Adrenal gland (tissue), 12 donors: ENCODE results near the gene PRSS33. TPM values are rescaled to one million over a fixed set of nuclear protein-coding genes. Genes with fewer than 3 reads are reported as not detected.

Source experiments
- DNase-seq, 7 donors: peaks; one replicate each; pipeline ENCODE4 v3.0.0-alpha.2; 2019 to 2020
- H3K27ac ChIP-seq, 5 donors: fragments of 200-600 bp; sonication (generic) in 4 of 5; 1 replicate in 3 of 5; 2 replicates in 2 of 5; pipeline versions ENCODE4 v1.5.1 to v1.8.0; 2016 to 2020; ENCODE audit warnings: mild to moderate bottlenecking in 1 of 5
- H3K27me3 ChIP-seq: fragments of 200-600 bp; 2 replicates; pipeline ENCODE4 v1.8.0; 2021
- H3K36me3 ChIP-seq, 2 donors: fragments of 200-600 bp; replicated peaks in 1 of 2; 1 replicate in 1 of 2; 2 replicates in 1 of 2; pipeline versions ENCODE4 v1.5.1 to v1.8.0; 2018 to 2022
- H3K4me1 ChIP-seq, 2 donors: fragments of 200-600 bp; replicated peaks in 1 of 2; 1 replicate in 1 of 2; 2 replicates in 1 of 2; pipeline versions ENCODE4 v1.5.1 to v1.8.0; 2018 to 2021
- H3K4me3 ChIP-seq, 4 donors: fragments of 200-600 bp; sonication (generic) in 3 of 4; one replicate each; pipeline ENCODE4 v1.5.1; 2016 to 2018
- H3K9me3 ChIP-seq, 3 donors: fragments of 200-600 bp; sonication (generic) in 1 of 3; replicated peaks in 1 of 3; 1 replicate in 2 of 3; 2 replicates in 1 of 3; pipeline versions ENCODE4 v1.5.1 to v1.8.0; 2016 to 2021
- POLR2A ChIP-seq, 2 donors: fragments of 450-650 bp; IDR thresholded peaks; one replicate each; pipeline ENCODE4 v1.6.1; 2017; ENCODE audit warnings: antibody characterized with exemption in 2 of 2, mild to moderate bottlenecking in 2 of 2, moderate library complexity in 1 of 2
- WGBS, 4 donors: extraction: QIAGEN DNeasy Blood & Tissue Kit in 2 of 4; methylation state at CpG; one replicate each; pipeline versions ENCODE4 v1.1.5 to v1.1.7; 2013 to 2017; 5-methylcytosine and 5-hydroxymethylcytosine counted together
- intact Hi-C, 2 donors: fragments of 100-400 bp; cut with DNase I; formaldehyde crosslinking; loops; one replicate each; pipeline versions ENCODE4 v1.14.1 to v1.15.0; 2022 to 2023
- polyA plus RNA-seq, 3 donors: library from polyadenylated mRNA; stranded (reverse); fragments of 200-250 nt in 2 of 3; fragments of 350-450 nt in 1 of 3; fragmentation: Illumina TruSeq in 1 of 3; extraction: RNeasy Lipid Tissue Mini Kit (QIAGEN cat#74804) in 1 of 3; gene quantifications; one replicate each; pipeline ENCODE4 v1.2.3, GENCODE V29; 2013 to 2014
- total RNA-seq, 9 donors: library from RNA; depleted of rRNA in 4 of 9; stranded (reverse); fragments of >200 nt in 4 of 9; fragments of 120-200 nt in 1 of 9; fragmentation: NEBNext Ultra II Directional in 1 of 9; extraction: Animal tissue kit (Norgen Biotek cat#: 25700) in 1 of 9; gene quantifications; one replicate each; pipeline versions ENCODE4 v1.1.0 to v1.2.4, GENCODE V29; 2013 to 2023
- TF ChIP-seq, protein P1 (sequence below), 6 experiments: fragments of 450-650 bp in 4 of 6; fragments of 200-600 bp in 2 of 6; sonication (generic) in 1 of 6; IDR thresholded peaks; 1 replicate in 5 of 6; 2 replicates in 1 of 6; pipeline versions ENCODE4 v1.5.1 to v1.8.0; 2016 to 2021; ENCODE audit warnings: antibody characterized with exemption in 6 of 6, mild to moderate bottlenecking in 2 of 6, moderate library complexity in 1 of 6
- donor health status: healthy with polysubstance abuse.
- donor health status: Bipolar disorder and iron deficiency.
- donor health status: DM: yes; HTN: yes; CAD: no.
- donor health status: DM: no; HTN: no; CAD: no.
- donor health status: DM: no; HTN: no; CAD: no.
- donor health status: DM: yes; HTN: yes; CAD: no.

The PRSS33 gene
- total and polyA plus RNA-seq, 12 donors: not detected

DNA sequence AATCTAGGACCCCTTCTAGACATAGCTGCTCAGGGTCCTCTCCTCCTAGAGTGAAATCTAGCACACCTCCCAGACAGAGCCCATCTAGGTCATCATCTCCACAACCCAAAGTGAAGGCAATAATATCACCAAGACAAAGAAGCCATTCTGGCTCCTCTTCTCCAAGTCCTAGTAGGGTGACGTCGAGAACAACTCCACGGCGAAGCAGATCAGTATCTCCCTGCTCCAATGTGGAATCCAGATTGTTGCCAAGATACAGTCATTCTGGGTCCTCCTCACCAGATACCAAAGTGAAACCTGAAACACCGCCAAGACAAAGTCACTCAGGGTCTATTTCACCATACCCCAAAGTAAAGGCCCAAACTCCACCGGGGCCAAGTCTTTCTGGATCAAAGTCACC, 24.2 kb downstream of the PRSS33 start:
- no peaks in the 10 kb centered on the region for H3K27me3 ChIP-seq
- no peaks in the 10 kb centered on the region for H3K9me3 ChIP-seq
- 93 to 98% (median 98%) methylated on average over 5 to 6 of the region's 6 CpGs for WGBS, 4 donors
- peaks cover 9 to 11% of the 10 kb centered on the region in 2 donors for H3K4me1 ChIP-seq
- no peak overlapping the region for H3K27ac ChIP-seq
- peaks cover 0 to 99% of the 10 kb centered on the region in 2 donors for H3K36me3 ChIP-seq
- intact Hi-C loops: no loop called here
- TF ChIP-seq, protein P1, sequence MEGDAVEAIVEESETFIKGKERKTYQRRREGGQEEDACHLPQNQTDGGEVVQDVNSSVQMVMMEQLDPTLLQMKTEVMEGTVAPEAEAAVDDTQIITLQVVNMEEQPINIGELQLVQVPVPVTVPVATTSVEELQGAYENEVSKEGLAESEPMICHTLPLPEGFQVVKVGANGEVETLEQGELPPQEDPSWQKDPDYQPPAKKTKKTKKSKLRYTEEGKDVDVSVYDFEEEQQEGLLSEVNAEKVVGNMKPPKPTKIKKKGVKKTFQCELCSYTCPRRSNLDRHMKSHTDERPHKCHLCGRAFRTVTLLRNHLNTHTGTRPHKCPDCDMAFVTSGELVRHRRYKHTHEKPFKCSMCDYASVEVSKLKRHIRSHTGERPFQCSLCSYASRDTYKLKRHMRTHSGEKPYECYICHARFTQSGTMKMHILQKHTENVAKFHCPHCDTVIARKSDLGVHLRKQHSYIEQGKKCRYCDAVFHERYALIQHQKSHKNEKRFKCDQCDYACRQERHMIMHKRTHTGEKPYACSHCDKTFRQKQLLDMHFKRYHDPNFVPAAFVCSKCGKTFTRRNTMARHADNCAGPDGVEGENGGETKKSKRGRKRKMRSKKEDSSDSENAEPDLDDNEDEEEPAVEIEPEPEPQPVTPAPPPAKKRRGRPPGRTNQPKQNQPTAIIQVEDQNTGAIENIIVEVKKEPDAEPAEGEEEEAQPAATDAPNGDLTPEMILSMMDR (IDR thresholded peaks at IDR 0.05): no peak
- TF ChIP-seq POLR2A (IDR thresholded peaks at IDR 0.05): no peak
- no peak for DNase-seq
- H3K4me3 ChIP-seq: no peak overlapping the region

GRCh38 chr16:2762711-2763110, 24.6 kb downstream of the PRSS33 start:
- Histone ChIP-seq H3K27ac (no peak overlapping the region), H3K9me3 (no peaks in the 10 kb centered on the region), H3K4me1 (peaks cover 5 to 8% of the 10 kb centered on the region in 2 donors), H3K4me3 (no peak overlapping the region), H3K36me3 (peaks cover 0 to 99% of the 10 kb centered on the region in 2 donors), H3K27me3 (no peaks in the 10 kb centered on the region)
- 86 to 99% (median 97%) methylated on average over 12 to 13 of the region's 13 CpGs for WGBS, 4 donors
- no peak for DNase-seq
- TF ChIP-seq, protein P1 (IDR thresholded peaks at IDR 0.05): no peak
- intact Hi-C loops: no loop called here

GRCh38 chr16:2761886-2762583, 25.3 kb downstream of the PRSS33 start:
- WGBS, 4 donors: 97 to 99% (median 97%) methylated on average over 31 to 42 of the region's 42 CpGs
- intact Hi-C loops: no loop called here
- Histone ChIP-seq H3K9me3 (no peaks in the 10 kb centered on the region), H3K4me1 (peaks cover 0 to 3% of the 10 kb centered on the region in 2 donors), H3K27ac (no peak overlapping the region), H3K4me3 (no peak overlapping the region), H3K27me3 (no peaks in the 10 kb centered on the region), H3K36me3 (peaks cover 0 to 99% of the 10 kb centered on the region in 2 donors)
- no peak for DNase-seq
- TF ChIP-seq, protein P1 (IDR thresholded peaks at IDR 0.05): no peak
- no peak for TF ChIP-seq POLR2A (IDR thresholded peaks at IDR 0.05)

- H3K9me3 ChIP-seq: no peaks in the 10 kb centered on the region
- no peak for DNase-seq
- peaks cover 2 to 7% of the 10 kb centered on the region in 2 donors for H3K4me1 ChIP-seq
- H3K36me3 ChIP-seq: peaks cover 0 to 95% of the 10 kb centered on the region in 2 donors
- no peak overlapping the region for H3K4me3 ChIP-seq
- H3K27me3 ChIP-seq: no peaks in the 10 kb centered on the region
- H3K27ac ChIP-seq: no peak overlapping the region
- intact Hi-C loops: no loop called here
- WGBS, 4 donors: 92 to 97% (median 95%) methylated on average over 10 of the region's 10 CpGs
- TF ChIP-seq POLR2A (IDR thresholded peaks at IDR 0.05): no peak
- TF ChIP-seq, protein P1 (IDR thresholded peaks at IDR 0.05): no peak
Observed at GRCh38 chr16:2761472-2761871, 25.9 kb downstream of the PRSS33 start.
